PFSK-1 (cell line): ENCODE results near the gene CXCR3.

Experiments used
- FOXP2 ChIP-seq: optimal IDR thresholded peaks from 2 replicates; pipeline ENCODE3; 2011; ENCODE audit warnings: borderline replicate concordance, control low read depth, inconsistent platforms; ENCODE audit not compliant: insufficient read depth; ENCODE audit errors: extremely low read length, extremely low read depth
- POLR2AphosphoS5 ChIP-seq: IDR thresholded peaks from 2 replicates; pipeline ENCODE4 v1.6.1; 2012; ENCODE audit warnings: low read depth, mild to moderate bottlenecking, control low read depth, low read length, moderate library complexity
- TF ChIP-seq, protein P1 (sequence below), 2 experiments: IDR thresholded peaks; 2 replicates each; pipeline versions ENCODE4 v1.6.1 to v1.8.0; 2011 to 2012; ENCODE audit warnings: low read depth in 2 of 2, low read length in 2 of 2, control low read depth in 1 of 2, inconsistent platforms in 1 of 2, mild to moderate bottlenecking in 1 of 2, moderate library complexity in 1 of 2; ENCODE audit not compliant: insufficient read depth in 1 of 2

DNA sequence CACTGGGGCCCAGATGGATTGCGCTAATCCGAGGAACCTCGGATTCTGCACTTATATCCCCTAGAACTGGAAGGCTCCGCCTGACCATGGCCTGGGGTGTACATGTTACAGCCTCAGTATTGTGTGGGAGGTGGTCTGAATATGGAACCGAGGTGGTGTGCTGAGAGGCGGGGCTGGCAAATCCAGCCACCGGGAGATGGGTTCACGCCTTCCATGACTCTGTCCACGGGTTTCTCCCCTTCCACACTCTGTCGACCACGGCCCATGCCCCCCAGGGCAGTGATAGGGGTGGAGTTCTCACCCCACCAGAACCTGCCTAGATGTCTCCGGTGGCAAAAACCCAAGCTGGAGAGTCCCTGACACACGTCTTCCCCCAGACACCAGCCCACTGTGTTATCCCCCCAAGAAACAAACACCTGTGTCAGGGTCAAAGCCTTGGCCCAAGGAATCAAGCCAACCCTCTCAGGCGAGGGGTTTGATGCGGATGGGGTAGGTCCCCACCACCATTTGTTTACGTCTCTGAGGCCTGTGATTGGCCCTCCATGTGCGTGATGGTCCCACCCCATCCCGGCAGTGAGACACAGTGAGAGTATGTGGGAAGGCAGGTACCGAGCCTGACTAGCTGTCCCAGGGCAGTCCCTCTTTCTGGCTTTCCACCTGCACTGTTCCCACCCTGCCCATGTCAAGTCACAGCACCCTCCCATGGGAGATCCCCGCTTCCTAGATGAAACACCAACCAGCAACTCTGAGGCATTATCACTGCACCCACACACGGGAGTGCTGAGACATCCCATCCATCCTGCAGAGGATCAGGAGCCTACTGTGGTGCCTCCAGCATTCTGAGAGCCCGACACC, 42.5 kb upstream of the CXCR3 start:
- TF ChIP-seq POLR2AphosphoS5 (no peak), FOXP2 (no peak)
- TF ChIP-seq, protein P1, sequence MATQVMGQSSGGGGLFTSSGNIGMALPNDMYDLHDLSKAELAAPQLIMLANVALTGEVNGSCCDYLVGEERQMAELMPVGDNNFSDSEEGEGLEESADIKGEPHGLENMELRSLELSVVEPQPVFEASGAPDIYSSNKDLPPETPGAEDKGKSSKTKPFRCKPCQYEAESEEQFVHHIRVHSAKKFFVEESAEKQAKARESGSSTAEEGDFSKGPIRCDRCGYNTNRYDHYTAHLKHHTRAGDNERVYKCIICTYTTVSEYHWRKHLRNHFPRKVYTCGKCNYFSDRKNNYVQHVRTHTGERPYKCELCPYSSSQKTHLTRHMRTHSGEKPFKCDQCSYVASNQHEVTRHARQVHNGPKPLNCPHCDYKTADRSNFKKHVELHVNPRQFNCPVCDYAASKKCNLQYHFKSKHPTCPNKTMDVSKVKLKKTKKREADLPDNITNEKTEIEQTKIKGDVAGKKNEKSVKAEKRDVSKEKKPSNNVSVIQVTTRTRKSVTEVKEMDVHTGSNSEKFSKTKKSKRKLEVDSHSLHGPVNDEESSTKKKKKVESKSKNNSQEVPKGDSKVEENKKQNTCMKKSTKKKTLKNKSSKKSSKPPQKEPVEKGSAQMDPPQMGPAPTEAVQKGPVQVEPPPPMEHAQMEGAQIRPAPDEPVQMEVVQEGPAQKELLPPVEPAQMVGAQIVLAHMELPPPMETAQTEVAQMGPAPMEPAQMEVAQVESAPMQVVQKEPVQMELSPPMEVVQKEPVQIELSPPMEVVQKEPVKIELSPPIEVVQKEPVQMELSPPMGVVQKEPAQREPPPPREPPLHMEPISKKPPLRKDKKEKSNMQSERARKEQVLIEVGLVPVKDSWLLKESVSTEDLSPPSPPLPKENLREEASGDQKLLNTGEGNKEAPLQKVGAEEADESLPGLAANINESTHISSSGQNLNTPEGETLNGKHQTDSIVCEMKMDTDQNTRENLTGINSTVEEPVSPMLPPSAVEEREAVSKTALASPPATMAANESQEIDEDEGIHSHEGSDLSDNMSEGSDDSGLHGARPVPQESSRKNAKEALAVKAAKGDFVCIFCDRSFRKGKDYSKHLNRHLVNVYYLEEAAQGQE (IDR thresholded peaks at IDR 0.05; ENCODE audit: insufficient read depth in 1 of 2, low read depth in 2 of 2, low read length in 2 of 2), result no peak
